ENCODE measurements around the gene TMEM131L.
"Not testable (repeated sequence)": the region's sequence is repeated elsewhere in the genome, so short reads cannot be mapped to it uniquely, and the experiment has no call there.

The TMEM131L gene

DNA sequence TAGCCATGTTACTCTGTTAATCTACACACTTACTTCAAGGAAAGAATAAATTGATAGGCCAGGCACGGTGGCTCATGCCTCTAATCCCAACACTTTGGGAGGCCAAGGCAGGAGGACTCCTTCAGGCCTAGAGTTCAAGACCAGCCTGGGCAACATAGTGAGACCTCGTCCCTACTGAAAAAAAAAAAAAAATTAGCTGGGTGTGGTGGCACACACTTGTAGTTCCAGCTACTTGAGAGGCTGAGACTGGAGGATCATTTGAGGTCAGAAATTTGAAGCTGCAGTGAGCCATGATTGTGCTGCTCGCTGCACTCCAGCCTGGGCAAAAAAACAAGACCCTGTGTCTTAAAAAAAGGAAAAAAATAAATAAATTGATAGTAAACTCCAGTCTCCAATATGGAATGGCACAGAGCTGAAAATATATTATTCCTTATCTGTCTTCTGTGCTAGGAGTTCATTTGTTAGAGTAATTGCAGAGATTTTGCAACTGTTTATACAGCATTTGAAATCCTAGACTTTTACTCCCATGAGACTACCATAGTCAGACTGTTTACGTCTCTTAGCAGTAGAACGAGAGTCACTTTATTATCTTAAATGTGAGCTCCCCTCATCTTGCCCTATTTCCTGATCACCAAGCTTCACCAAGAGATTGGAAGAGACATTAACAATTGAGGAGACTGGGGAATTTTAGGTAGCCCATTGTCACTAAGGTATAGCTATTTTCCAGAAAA lies 18.8 kb upstream of the TMEM131L start:
- DNase-seq (ENCODE audit: low spot score), result peak; percentile 76

DNA sequence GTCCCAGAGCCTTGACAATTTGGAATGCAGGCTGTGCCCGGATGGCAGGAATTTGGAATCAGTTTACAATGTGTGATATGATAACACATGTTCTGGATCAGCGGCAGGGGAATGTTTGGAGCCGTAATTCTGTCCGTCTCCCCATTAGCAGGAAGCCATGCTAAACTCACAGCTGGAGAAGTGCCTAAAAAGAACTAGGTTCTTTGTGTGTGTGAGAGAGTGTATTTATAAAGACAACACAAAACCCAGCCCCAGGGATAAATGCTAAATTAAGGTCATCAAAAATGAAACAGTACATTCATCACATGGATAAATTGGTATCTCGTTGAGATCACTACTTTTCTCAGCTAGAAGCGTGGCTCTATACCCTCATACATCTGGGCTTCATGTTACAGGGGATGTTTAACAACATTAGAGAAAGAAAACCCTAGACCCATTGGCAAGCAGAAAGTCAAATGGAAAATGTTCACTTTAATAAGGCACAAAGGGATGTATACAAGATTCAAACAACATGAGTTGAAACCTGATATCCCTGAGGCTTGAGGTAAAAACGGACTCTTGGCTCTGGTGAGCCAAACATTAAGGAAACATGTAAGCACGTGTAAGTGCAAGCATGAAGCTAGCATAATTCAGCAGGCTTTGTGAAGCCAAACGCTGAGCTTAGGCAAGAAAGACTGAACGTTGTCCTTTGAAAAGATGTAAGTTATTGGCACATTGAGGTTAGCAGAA lies 18.0 kb upstream of the TMEM131L start:
- DNase-seq (ENCODE audit: low spot score), result no peak

DNA sequence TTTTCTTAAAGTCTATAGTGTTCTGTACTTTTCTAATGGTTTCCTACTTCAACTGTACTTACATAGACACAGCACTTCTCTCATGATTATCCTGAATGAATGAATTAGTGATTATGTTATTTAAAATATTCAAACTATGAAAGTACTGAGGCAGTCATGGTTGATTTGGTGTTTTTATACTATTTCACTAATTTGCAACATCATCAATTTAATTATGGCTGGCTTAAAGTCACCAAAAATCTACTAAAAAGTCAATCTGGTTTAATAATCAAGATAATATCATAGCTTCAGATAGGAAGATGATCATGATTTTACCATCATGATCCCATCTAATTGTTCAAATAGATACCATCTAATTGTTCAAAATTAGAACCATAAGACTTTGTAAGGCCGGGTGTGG lies 16.8 kb upstream of the TMEM131L start:
- DNase-seq (ENCODE audit: low spot score), result no peak

GRCh38 chr4:153450544-153450917 lies 15.6 kb upstream of the TMEM131L start:
- DNase-seq (ENCODE audit: low spot score), result no peak

GRCh38 chr4:153451145-153451544 lies 15.0 kb upstream of the TMEM131L start:
- not testable (repeated sequence) for DNase-seq (ENCODE audit: low spot score)

- DNase-seq (ENCODE audit: low spot score), result no peak
Observed at GRCh38 chr4:153451911-153452657, 14.1 kb upstream of the TMEM131L start.

DNA sequence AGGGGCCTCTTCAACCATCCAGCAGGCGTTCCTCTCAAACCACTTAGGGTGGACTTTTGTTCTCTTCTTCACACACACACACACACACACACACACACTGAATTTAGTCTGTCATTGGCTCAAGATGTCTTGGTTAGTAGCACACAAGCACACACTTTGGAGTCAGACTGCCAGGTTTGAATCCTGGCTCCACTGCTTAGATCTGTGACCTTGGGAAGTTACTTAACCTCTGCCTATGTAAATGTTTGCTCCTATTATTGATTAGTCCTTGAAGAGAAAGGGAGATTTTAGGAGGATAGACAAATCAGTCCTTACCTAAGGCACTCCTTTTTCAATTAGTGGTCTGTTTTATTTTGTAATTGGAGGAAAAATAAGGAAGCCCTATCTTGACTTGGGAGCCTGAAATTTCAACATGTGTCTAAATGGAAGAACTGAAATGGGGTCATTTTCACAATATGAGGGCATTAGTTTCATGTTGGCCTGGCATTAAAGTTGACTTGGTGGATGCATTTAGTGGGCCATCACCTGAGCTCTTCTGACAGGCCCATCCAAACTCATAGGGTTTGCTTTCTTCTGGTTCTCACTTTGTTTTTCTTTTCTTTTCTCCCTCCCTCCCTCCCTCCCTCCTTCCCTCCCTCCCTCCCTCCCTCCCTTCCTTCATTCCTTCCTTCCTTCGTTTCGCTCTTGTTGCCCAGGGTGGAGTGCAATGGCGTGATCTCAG lies 13.3 kb upstream of the TMEM131L start:
- no peak for DNase-seq (ENCODE audit: low spot score)

GRCh38 chr4:153453402-153453801 lies 12.8 kb upstream of the TMEM131L start:
- no peak for DNase-seq (ENCODE audit: low spot score)

GRCh38 chr4:153458969-153459368 lies 7.2 kb upstream of the TMEM131L start:
- no peak for DNase-seq (ENCODE audit: low spot score)

DNA sequence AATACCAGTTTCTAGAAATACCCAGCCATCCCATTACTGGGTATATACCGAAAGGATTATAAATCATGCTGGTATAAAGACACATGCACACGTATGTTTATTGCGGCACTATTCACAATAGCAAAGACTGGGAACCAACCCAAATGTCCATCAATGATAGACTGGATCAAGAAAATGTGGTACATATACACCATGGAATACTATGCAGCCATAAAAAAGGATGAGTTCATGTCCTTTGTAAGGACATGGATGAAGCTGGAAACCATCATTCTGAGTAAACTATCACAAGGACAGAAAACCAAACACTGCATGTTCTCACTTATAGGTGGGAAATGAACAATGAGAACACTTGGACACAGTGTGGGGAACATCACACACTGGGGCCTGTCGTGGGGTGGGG lies 4.6 kb upstream of the TMEM131L start:
- not testable (repeated sequence) for DNase-seq (ENCODE audit: low spot score)

GRCh38 chr4:153464068-153464467 lies 2.1 kb upstream of the TMEM131L start:
- DNase-seq (ENCODE audit: low spot score), result no peak

GRCh38 chr4:153465140-153465539 lies 1.0 kb upstream of the TMEM131L start:
- no peak for DNase-seq (ENCODE audit: low spot score)

GRCh38 chr4:153465615-153466080 lies 512 bp upstream of the TMEM131L start:
- peak; percentile 84 for DNase-seq (ENCODE audit: low spot score)

DNA sequence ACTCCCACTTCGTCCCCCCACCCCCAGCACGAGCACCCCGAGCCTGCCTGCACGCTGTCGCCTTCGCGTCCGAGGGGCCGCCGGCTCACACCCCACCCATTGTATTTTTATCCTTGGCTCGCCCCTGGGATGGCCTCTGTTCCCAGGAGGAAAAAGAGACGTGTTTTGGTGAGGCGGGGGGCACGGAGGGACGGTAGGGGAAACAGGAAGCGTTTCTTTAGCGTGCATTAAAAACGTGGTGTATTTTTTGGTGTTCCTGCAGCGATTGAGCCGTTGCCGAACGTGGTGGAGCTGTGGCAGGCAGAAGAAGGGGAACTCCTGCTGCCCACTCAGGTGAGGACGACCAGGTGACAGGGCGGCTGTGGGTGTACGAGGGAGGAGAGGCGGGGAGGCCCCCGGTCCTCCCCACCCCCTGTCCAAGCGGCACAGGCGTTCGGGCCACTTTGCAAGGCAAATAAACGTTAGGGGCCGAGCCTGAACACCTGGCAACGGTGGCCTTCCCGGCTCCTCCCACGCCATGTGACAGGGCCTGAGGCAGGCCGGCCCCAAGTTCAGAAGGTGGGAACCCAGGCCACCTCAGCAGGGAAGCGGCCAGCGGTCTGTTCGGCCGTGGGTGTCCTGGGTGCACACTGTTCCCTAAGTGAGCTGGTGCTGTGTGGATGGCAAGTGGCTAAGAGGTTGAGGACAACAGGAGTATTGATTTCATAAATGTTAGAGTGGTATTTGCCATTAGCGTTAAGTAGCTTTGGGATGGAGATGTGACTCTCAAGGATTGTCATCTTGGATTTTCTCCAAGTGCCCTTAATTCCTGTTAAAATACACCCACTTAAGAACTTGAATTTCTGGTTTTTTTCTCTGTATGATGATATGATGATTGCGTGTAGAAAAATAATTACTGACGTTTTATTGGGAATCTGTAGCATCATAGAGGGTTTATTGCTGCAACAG lies 1.1 kb downstream of the TMEM131L start:
- no peak for DNase-seq (ENCODE audit: low spot score)

- DNase-seq (ENCODE audit: low spot score), result no peak
Observed at GRCh38 chr4:153467897-153468262, 1.7 kb downstream of the TMEM131L start.

DNA sequence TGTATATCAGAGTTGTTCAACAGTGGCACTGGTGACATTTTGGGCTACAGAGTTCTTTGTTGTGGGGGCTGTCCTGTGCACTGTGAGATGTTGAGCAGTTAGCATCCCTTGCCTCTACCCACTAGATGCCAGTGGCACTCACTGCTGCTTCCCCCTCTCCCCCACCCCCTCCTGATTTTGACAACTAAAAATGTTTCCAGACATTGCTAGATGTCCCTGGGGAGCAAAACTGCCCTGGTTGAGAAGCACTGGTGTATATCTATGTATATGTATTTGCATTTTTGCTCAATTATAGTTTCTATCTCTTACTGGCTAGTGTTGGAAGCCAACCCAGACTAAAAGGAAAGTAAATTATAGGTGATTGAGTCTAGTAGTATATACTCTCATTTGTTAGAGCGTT lies 2.4 kb downstream of the TMEM131L start:
- DNase-seq (ENCODE audit: low spot score), result no peak

DNA sequence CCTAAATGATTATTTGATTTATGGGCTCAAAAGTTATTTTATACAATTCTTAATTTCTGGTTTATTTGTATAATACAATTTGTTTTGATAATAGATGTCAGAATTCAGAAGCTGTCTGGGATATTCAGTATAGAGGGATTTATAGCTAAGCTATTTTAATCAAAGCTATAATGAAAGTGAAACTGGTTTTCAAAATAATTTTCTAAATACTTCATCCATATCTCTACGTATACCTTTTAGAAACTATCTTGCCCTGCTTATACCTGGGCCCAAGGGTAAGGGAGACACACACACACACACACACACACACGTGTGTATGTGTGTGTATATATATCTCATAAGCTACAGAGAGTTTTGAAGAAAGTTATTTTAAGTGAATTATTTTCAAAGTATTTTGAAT lies 2.9 kb downstream of the TMEM131L start:
- DNase-seq (ENCODE audit: low spot score), result no peak

GRCh38 chr4:153471071-153471697 lies 5.0 kb downstream of the TMEM131L start:
- DNase-seq (ENCODE audit: low spot score), result not testable (repeated sequence)

DNA sequence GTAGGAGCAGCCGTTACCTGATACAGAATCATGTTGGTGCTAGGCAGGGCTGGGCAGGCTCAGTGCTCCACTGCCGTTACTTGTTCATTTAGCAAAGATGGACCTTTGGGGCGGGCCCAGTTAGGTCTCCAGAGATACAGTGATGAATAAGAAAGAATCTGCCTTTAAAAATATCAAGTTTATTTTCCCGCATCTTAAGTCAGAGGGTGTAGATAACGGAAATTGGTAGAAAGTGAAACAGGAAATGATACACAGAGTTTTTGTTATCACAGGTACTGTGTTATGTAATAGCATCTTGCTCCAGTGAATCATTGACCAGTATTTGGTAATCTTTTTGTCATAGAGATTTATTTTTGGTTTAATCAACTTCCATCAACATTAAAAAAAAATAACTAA lies 5.5 kb downstream of the TMEM131L start:
- no peak for DNase-seq (ENCODE audit: low spot score)

Measured in hepatic stellate cell (primary cell).